HEK293T (cell line): Measurements from ENCODE around the gene WDR27.
"Not testable (repeated sequence)": the region's sequence is repeated elsewhere in the genome, so short reads cannot be mapped to it uniquely, and the experiment has no call there.

Experiments
- CTCF ChIA-PET: fragments of 350-600 bp; formaldehyde crosslinking; extraction: SDS; loops from one replicate; lab custom pipeline; 2021; ENCODE audit warnings: antibody characterized with exemption, inconsistent platforms; lab: Yijun Ruan, JAX
- POLR2A ChIA-PET: fragments of 350-600 bp; formaldehyde crosslinking; extraction: SDS; loops from one replicate; lab custom pipeline; 2020; ENCODE audit warnings: antibody characterized with exemption, inconsistent platforms; lab: Yijun Ruan, JAX
- DNase-seq: peaks from one replicate; pipeline ENCODE4 v3.0.0; 2012; ENCODE audit warnings: mixed read lengths; ENCODE audit errors: extremely low spot score
- ARNT ChIP-seq: fragments of 450-650 bp; IDR thresholded peaks from 2 replicates; pipeline ENCODE4 v1.6.1; 2017; ENCODE audit warnings: mild to moderate bottlenecking
- BHLHE40 ChIP-seq: fragments of 450-650 bp; IDR thresholded peaks from 2 replicates; pipeline ENCODE4 v1.6.1; 2016; ENCODE audit warnings: mild to moderate bottlenecking, moderate library complexity, borderline replicate concordance
- CTBP1 ChIP-seq: fragments of 450-650 bp; IDR thresholded peaks from 2 replicates; pipeline ENCODE4 v1.6.1; 2016; ENCODE audit warnings: borderline replicate concordance
- ELF4 ChIP-seq: fragments of 450-650 bp; IDR thresholded peaks from 2 replicates; pipeline ENCODE4 v1.6.1; 2017; ENCODE audit warnings: antibody characterized with exemption
- FOXA1 ChIP-seq: fragments of 450-650 bp; IDR thresholded peaks from 2 replicates; pipeline ENCODE4 v1.6.1; 2016; ENCODE audit warnings: mild to moderate bottlenecking
- FOXK2 ChIP-seq: fragments of 450-650 bp; IDR thresholded peaks from 2 replicates; pipeline ENCODE4 v1.6.1; 2016; ENCODE audit warnings: mild to moderate bottlenecking
- FOXM1 ChIP-seq: fragments of 450-650 bp; IDR thresholded peaks from 2 replicates; pipeline ENCODE4 v1.6.1; 2017; ENCODE audit warnings: mild to moderate bottlenecking, borderline replicate concordance
- HDGF ChIP-seq: fragments of 450-650 bp; IDR thresholded peaks from 2 replicates; pipeline ENCODE4 v1.6.1; 2017; ENCODE audit warnings: antibody characterized with exemption, borderline replicate concordance
- L3MBTL2 ChIP-seq: fragments of 450-650 bp; conservative IDR thresholded peaks from 2 replicates; pipeline ENCODE4 v1.6.1; 2016; ENCODE audit warnings: mild to moderate bottlenecking
- LEF1 ChIP-seq: fragments of 450-650 bp; IDR thresholded peaks from 2 replicates; pipeline ENCODE4 v1.6.1; 2017; ENCODE audit warnings: mild to moderate bottlenecking, borderline replicate concordance
- NFRKB ChIP-seq: fragments of 450-650 bp; IDR thresholded peaks from 2 replicates; pipeline ENCODE4 v1.6.1; 2016; ENCODE audit warnings: mild to moderate bottlenecking, moderate library complexity
- SP1 ChIP-seq: fragments of 450-650 bp; IDR thresholded peaks from 2 replicates; pipeline ENCODE4 v1.6.1; 2017
- SUZ12 ChIP-seq: fragments of 450-650 bp; IDR thresholded peaks from 2 replicates; pipeline ENCODE4 v1.6.1; 2016; ENCODE audit warnings: mild to moderate bottlenecking
- TARDBP ChIP-seq: fragments of 450-650 bp; IDR thresholded peaks from 2 replicates; pipeline ENCODE4 v1.6.1; 2016
- ZNF384 ChIP-seq: fragments of 450-650 bp; IDR thresholded peaks from 2 replicates; pipeline ENCODE4 v1.6.1; 2016
- TF ChIP-seq, protein P1 (sequence below): fragments of 450-650 bp; IDR thresholded peaks from 2 replicates; pipeline ENCODE4 v1.6.1; 2016

Gene WDR27

GRCh38 chr6:169470790-169471189, 231.0 kb downstream of the WDR27 start:
- CTCF ChIA-PET: interaction anchor here (0.6 kb wide), 1 partner anchor 11 kb away, joined by 3 read pairs; no protein-coding TSS in a partner anchor
- TF ChIP-seq NFRKB (no peak), L3MBTL2 (no peak), FOXK2 (no peak), LEF1 (no peak), BHLHE40 (no peak), ARNT (no peak), SP1 (no peak), FOXM1 (no peak), SUZ12 (no peak), CTBP1 (no peak), FOXA1 (no peak)
- TF ChIP-seq, protein P1, sequence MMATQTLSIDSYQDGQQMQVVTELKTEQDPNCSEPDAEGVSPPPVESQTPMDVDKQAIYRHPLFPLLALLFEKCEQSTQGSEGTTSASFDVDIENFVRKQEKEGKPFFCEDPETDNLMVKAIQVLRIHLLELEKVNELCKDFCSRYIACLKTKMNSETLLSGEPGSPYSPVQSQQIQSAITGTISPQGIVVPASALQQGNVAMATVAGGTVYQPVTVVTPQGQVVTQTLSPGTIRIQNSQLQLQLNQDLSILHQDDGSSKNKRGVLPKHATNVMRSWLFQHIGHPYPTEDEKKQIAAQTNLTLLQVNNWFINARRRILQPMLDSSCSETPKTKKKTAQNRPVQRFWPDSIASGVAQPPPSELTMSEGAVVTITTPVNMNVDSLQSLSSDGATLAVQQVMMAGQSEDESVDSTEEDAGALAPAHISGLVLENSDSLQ: no peak
- no peak for DNase-seq
- POLR2A ChIA-PET: no interaction called here

GRCh38 chr6:169469028-169469427, 232.8 kb downstream of the WDR27 start:
- DNase-seq: no peak
- ChIA-PET POLR2A (no interaction called here), CTCF (no interaction called here)
- TF ChIP-seq FOXA1 (no peak), TARDBP (no peak), SUZ12 (no peak), CTBP1 (no peak), L3MBTL2 (no peak), SP1 (no peak), NFRKB (no peak), ARNT (no peak), FOXK2 (no peak), HDGF (no peak), LEF1 (no peak), BHLHE40 (no peak), FOXM1 (no peak)
- TF ChIP-seq, protein P1: no peak

- POLR2A ChIA-PET, DNase-seq, CTCF ChIA-PET: not testable (repeated sequence)
Observed at GRCh38 chr6:169467755-169468154, 234.1 kb downstream of the WDR27 start.

DNA sequence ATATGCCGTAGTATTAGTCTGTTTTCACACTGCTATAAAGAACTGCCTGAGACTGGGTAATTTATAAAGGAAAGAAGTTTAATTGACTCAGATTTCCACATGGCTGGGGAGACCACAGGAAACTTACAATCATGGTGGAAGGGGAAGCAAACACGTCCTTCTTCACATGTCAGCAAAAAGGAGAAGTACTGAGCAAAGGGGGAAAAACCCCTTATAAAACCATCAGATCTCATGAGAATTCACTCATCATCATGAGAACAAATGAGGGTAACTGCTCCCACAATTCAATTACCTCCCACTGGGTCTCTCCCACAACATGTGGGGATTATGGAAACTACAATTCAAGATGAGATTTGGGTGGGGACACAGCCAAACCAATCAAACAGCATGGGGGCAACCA, 235.6 kb downstream of the WDR27 start:
- DNase-seq, POLR2A ChIA-PET: not testable (repeated sequence)
- CTCF ChIA-PET: interaction anchor here (0.6 kb wide), 1 partner anchor 60 kb away, joined by 4 read pairs; no protein-coding TSS in a partner anchor

DNA sequence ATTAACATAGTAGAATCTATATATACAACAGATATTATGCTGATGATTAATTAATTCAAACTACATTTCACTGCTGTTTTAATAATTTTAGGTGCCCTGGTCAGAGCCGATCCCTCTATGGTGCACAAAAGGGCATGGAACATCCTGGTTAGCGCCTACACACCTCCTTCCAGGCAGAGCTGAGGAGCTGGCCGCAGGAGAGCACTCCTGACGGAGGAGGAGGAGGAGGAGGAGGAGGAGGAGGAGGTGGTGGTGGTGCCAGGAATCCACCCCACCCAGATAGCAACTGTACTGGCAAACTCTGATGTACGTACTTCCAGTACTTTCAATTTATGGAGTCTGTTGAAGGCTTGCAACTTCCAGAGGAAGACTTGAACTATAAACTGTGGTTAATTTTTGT, 244.1 kb downstream of the WDR27 start:
- ChIA-PET POLR2A (no interaction called here), CTCF (no interaction called here)

DNA sequence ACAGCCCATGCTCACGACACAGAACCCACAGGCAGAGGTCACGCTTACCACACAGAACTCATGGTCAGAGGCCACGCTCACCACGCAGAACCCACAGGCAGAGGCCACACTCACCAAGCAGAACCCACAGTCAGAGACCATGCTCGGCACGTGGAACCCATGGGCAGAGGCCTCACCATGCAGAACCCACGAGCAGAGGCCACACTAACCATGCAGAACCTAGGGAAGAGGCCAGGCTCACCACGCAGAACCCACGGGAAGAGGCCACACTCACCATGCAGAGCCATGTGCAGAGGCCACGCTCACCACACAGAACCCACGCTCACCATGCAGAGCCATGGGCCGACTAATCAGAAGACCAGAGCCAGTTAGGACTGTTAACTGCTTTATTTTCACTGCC, 245.0 kb downstream of the WDR27 start:
- ChIA-PET POLR2A (no interaction called here), CTCF (no interaction called here)
- no peak for DNase-seq
- TF ChIP-seq LEF1 (no peak), FOXK2 (no peak), SP1 (no peak), BHLHE40 (no peak), FOXA1 (no peak), ELF4 (no peak), NFRKB (no peak), L3MBTL2 (no peak), FOXM1 (no peak), SUZ12 (no peak), TARDBP (no peak), ARNT (no peak), ZNF384 (no peak), CTBP1 (no peak), HDGF (no peak)
- TF ChIP-seq, protein P1: no peak

More for the DNA sequence above, 244.1 kb downstream of the WDR27 start:
- TF ChIP-seq HDGF (no peak), ARNT (no peak), L3MBTL2 (no peak)
- DNase-seq: no peak

- DNase-seq: no peak
- POLR2A ChIA-PET: no interaction called here
- CTCF ChIA-PET: no interaction called here
- TF ChIP-seq NFRKB (no peak), SP1 (no peak), CTBP1 (no peak), SUZ12 (no peak)
Observed at GRCh38 chr6:169455470-169455869, 246.4 kb downstream of the WDR27 start.

DNA sequence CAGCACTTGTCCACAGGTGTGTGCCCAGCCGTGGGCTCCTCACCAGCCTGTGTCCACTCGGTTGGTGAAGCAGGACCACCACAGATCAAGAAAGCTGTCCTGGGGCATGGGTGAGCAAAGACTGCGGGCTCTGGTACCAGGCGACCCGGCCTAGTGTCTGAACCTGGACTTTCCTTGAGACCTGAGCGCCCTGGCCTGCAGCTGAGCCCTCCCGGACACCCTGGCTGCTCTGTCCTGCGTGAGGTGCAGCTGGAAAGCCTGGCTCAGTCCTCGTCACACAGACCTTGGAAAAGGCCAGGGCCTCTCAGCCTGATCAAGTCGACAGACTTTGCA, 247.0 kb downstream of the WDR27 start:
- ChIA-PET CTCF (no interaction called here), POLR2A (no interaction called here)
- no peak for DNase-seq
- no peak for TF ChIP-seq LEF1
- TF ChIP-seq SUZ12: no peak
- TF ChIP-seq L3MBTL2: no peak
